Mononuclear cell (primary cell): ENCODE measurements around the gene USP14. TPM values are rescaled to one million over a fixed set of nuclear protein-coding genes. Genes with fewer than 3 reads are reported as not detected.

Experiments
- H3K27me3 ChIP-seq: 2 replicates; pipeline ENCODE4 v1.6.0; 2011; ENCODE audit warnings: low read length, control low read depth; ENCODE audit not compliant: insufficient read depth
- H3K4me1 ChIP-seq: 2 replicates; pipeline ENCODE4 v1.5.1; 2011; ENCODE audit warnings: mild to moderate bottlenecking, low read length, control low read depth; ENCODE audit not compliant: insufficient read depth
- H3K4me3 ChIP-seq: 2 replicates; pipeline ENCODE4 v1.5.1; 2011; ENCODE audit warnings: mild to moderate bottlenecking, low read length, moderate library complexity
- H3K9me3 ChIP-seq: 2 replicates; pipeline ENCODE4 v1.5.1; 2011; ENCODE audit warnings: low read depth, mild to moderate bottlenecking, control low read depth, low read length
- total RNA-seq: library from RNA; depleted of rRNA; stranded (reverse); fragments of >200 nt; gene quantifications from one replicate; pipeline ENCODE4 v1.2.3, GENCODE V29; 2012

The USP14 gene
- total RNA-seq, 1 donor, result 33.9 TPM

DNA sequence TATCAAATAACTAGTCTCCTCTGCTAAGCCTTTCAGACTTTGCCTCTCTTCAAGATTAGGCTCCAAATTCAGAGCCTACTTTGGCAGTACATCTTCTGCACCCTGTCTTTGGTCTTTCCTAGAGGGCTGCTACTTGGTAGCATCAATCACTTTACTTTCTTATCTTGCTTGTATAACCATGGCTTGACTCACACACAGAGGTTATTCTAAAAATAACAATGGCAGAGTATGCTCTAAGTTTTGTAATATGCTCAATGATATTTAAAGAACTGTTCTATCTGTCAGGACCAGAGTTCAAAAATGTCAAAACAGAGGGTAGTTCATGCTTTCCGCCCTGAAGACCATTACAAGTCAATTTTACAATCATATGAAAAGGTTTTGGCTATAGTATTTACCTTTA lies 81.8 kb downstream of the USP14 start:
- H3K4me3 ChIP-seq, result no peak overlapping the region
- no peaks in the 10 kb centered on the region for H3K27me3 ChIP-seq
- no peaks in the 10 kb centered on the region for H3K9me3 ChIP-seq
- no peaks in the 10 kb centered on the region for H3K4me1 ChIP-seq

DNA sequence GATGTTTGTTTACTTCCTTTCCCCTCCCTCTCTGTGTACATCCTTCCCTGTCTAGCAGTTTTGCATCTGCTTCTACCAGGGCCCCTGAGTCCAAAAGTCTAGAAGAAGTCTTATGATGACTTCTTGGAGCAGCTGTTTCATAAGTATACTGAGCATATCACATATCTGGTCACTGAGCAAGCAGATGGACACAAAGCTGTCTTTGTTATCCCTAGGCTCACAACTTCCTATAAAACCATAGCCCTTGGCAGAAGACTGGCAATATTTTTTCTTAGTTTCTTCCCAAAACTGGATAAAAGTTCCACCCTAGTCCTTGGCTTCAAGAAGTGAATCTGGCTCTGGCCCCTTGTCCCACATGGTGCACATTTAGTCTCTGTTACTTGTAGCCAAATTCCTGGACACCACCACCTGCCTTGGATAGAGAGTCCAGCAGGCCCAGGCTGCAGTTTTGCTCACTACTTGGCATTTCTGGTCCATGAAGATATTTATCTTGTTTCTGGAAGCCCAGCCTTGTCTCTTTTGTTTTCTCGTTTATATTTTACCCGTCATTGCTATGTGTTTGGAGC lies 87.0 kb downstream of the USP14 start:
- Histone ChIP-seq H3K9me3 (no peaks in the 10 kb centered on the region), H3K27me3 (no peaks in the 10 kb centered on the region), H3K4me1 (no peaks in the 10 kb centered on the region), H3K4me3 (no peak overlapping the region)

DNA sequence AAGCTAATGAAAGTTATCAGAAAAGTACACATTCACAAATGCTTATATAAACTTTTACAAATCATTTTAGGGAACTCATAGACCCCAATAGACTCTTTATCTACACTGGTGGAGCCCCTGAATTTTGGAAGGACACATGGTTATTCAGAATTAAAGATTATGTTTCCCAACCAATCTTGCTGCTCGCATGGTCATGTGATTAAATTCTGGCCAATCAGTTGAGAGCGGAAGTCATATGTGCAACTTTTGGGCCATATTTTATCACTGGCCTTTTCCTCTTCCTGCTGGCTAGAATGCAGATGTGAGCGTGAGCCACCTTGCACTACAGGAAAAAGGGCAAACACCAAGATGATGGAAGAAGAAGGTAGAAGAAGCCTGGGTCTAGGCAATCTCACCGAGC lies 89.7 kb downstream of the USP14 start:
- Histone ChIP-seq H3K27me3 (no peaks in the 10 kb centered on the region), H3K9me3 (no peaks in the 10 kb centered on the region), H3K4me3 (no peak overlapping the region), H3K4me1 (no peaks in the 10 kb centered on the region)

DNA sequence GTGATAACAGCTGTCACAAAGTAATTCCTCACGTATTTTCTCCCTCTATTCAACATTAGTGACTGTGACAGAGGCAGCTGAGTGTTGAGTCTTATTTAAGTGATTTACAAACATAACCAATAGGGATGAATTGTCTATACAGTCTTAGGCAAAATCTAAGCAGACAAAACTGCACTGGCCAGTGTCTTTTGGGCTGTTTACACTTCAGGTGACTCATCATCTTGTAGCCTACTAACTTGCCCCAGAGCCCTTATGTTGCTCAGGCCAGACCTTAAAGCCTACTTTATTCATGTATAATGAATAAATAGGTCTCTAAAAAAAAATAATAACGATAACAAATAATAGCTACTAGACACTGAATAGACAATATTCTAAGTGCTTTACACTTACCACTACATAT lies 92.3 kb downstream of the USP14 start:
- Histone ChIP-seq H3K27me3 (no peaks in the 10 kb centered on the region), H3K4me1 (no peaks in the 10 kb centered on the region), H3K9me3 (no peaks in the 10 kb centered on the region), H3K4me3 (no peak overlapping the region)

DNA sequence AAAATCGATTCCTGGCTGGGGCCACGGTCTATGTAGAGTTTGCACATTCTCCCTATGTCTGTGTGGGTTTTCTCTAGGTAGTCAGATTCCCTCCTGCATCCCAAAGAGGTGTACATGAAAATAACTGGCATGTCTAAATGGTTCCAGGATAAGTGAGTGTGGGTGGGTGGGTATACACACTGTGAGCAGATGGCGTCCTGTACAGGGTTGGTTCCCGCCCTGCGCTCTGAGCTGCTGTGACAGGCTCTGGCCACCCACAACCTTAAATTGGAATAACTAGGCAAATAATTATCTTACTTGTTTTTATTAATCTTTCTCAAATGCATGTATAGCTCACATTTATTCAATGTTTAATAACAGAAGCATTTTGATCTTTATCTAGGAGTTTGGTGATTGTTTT lies 93.2 kb downstream of the USP14 start:
- no peaks in the 10 kb centered on the region for H3K4me1 ChIP-seq
- no peaks in the 10 kb centered on the region for H3K27me3 ChIP-seq
- H3K9me3 ChIP-seq, result no peaks in the 10 kb centered on the region
- H3K4me3 ChIP-seq, result no peak overlapping the region

DNA sequence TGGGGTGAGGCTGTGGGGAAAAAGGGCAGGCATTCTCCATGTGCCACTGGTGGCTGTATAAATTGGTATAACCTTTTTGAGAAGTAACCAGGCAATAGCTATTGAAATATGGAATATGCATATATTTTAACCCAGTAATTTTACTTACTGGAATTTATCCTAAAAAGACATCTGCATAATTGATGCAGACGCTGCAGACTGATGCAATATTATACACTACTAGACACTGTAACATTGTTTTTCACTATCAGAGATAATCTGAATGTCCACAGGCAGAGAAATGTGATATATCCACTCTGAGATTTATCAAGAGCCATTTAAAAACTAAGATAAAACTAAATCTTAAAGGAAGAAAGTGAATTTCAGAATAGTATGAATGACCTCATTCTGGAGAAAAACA lies 94.8 kb downstream of the USP14 start:
- Histone ChIP-seq H3K4me1 (no peaks in the 10 kb centered on the region), H3K4me3 (no peak overlapping the region), H3K9me3 (no peaks in the 10 kb centered on the region), H3K27me3 (no peaks in the 10 kb centered on the region)

DNA sequence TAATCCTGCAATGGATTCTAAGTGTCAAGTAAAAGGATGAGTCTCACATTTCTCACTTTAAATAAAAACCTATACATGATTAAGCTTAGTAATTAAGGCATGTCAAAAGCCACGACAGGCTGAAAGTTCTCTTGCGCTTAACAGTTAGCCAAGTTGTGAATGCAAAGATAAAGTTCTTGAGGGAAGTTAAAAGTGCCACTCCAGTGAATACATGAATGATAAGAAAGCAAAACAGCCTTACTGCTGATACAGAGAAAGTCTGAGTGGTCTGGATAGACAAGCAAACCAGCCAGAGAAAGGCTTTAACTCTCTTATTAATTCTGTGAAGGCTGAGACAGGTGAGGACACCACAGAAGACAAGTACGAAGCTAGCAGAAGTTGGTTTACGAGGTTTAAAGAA lies 96.8 kb downstream of the USP14 start:
- H3K4me1 ChIP-seq, result no peaks in the 10 kb centered on the region
- H3K27me3 ChIP-seq, result no peaks in the 10 kb centered on the region
- H3K9me3 ChIP-seq, result no peaks in the 10 kb centered on the region
- H3K4me3 ChIP-seq, result no peak overlapping the region

DNA sequence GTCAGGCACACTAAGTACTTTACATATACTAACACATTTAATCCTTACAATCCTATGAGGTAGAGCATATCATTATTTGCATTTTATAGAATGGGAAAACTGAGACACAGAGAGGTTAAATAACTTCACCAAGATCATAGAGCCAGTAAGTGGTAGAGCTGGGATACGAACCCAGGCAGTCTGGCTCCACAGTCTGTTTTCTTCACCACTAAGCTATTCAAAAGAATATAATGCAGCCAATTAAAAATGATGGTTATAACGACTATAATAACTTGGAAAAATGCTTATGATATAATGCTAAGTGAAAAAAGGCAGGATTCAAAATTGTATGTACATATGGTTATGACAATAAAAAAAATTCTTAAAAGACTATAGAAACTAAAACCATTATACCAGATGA lies 102.2 kb downstream of the USP14 start:
- Histone ChIP-seq H3K4me3 (no peak overlapping the region), H3K4me1 (no peaks in the 10 kb centered on the region), H3K27me3 (no peaks in the 10 kb centered on the region), H3K9me3 (no peaks in the 10 kb centered on the region)

DNA sequence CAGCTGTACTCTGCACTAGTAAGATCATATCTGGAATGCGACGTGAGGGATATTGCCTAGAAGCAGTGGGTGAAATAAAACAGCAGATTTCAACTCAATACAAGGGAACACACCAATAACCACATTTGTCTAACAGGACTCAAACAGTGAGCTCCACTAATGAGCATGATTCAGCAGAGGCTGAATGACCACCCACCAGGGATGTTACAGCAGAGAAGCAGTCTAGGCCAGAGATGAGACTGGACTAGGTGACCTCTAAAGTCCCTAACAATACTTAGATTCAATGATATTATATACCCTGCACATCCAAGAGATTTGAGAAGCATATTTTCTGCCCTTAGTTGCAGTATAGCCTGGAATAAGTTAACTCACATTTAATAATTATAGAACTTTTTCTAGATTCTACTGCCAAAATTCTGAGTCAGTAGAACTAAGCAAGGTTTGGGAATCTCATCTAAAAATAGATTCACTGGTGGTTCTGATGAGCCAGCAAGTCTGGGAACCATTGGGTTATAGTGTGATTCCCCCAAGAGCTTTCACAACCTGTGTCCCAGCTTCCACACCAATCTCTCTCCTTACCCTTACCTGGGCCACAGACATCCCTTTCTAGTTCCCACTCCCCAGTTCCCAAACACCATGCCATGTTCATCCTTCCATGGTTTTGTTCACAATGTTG lies 103.2 kb downstream of the USP14 start:
- Histone ChIP-seq H3K9me3 (no peaks in the 10 kb centered on the region), H3K27me3 (no peaks in the 10 kb centered on the region), H3K4me1 (no peaks in the 10 kb centered on the region), H3K4me3 (no peak overlapping the region)

Other genes starting within 250 kb of the USP14 start
- not detected for gene TUBB8B, start 108.9 kb upstream of the USP14 start, total RNA-seq
- 161 TPM for gene THOC1, start 109.5 kb downstream of the USP14 start, total RNA-seq